ENCODE data around the gene ARFGEF2. TPM values are rescaled to one million over a fixed set of nuclear protein-coding genes. Genes with fewer than 3 reads are reported as not detected.

ARFGEF2 gene
- total RNA-seq, 1 donor from 2014 or later = 28.0 TPM

DNA sequence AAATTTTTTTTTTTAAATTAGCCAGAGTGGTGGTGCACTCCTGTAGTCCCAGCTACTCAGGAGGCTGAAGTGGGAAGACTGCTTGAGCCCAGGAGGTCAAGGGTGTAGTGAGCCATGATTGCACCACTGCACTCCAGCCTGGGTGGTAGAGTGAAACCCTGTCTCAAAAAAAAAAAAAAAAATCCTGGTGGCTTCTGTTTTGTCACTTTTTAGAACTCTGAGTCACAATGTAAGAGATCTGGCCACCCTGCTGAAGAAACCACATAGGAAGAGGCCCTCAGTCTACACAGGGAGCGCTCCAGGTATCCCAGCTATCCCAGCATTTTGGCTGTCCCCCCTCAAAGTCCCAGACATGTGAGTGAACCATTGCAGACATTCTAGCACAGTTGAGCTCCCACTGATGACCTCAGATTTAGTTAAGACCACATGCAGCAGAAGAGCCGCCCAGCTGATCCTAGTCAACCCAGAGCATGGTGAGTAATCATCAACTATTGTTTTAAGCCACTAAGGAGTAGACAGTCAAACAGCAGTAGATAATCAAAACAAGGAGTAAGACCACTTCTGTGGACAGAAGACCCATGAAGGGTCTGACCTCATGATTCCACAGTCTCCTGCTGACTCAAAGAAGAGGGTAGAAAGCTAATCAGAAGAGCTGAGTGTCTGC, 12.7 kb upstream of the ARFGEF2 start:
- Mint-ChIP-seq H3K36me3 (ENCODE audit: low read depth) (no peaks in the 10 kb centered on the region), H3K27me3 (peaks cover 6% of the 10 kb centered on the region), H3K4me3 (no peak overlapping the region), H3K27ac (peak overlapping the region; percentile 74), H3K4me1 (peaks cover 9% of the 10 kb centered on the region), H3K9me3 (no peaks in the 10 kb centered on the region)
- no peak for DNase-seq
- intact Hi-C loops (cut with micrococcal nuclease) = loop anchor here (2.0 to 5.0 kb wide), 2 partner anchors 81 to 124 kb away; partner anchors contain the start of gene PREX1

DNA sequence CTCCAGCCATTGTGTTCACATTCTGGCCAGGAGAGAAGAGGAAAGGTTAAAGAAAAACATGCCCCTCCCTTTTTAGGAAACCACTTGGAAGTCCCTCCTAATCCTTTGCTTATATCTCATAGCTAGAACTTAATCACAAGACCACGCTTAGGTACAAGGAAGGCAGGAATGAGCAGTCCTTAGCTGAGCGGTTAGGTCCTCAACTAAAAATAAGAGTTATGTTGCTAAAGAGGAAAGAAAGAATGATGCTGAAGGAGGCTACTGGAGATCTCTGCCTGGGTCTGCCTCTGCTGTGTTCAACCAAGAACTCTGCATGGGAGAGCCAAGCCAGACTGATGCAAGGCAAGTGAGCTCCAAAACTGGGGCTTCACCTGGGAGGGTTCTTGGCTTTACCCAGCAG, 11.6 kb upstream of the ARFGEF2 start:
- Mint-ChIP-seq H3K4me1 (peaks cover 5% of the 10 kb centered on the region), H3K4me3 (no peak overlapping the region), H3K27me3 (peaks cover 7% of the 10 kb centered on the region), H3K27ac (peak overlapping the region; percentile 37), H3K9me3 (no peaks in the 10 kb centered on the region), H3K36me3 (ENCODE audit: low read depth) (no peaks in the 10 kb centered on the region)
- intact Hi-C loops (cut with micrococcal nuclease) = loop anchor here (2.0 to 5.0 kb wide), 2 partner anchors 83 to 125 kb away; partner anchors contain the start of gene PREX1
- no peak for DNase-seq

DNA sequence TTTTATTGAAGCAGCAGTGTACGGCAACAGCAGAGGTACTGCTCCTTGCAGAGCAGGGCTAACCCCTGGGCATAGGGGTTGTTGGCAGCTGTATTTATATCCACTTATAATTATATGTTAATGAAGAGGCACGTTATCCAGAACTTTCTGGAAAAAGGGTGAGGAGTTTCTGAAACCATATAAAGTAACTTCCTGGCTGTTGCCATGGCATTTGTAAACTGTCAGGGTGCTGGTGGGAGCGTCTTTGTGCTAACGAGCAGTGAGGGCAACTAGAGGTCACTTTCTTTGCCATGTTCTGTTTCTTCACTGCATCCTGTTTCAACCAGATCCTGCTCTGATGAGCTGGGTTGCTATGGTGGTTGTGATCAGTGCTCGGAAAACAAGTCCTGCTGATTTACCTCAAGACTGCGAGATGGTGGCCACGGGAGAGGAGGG, 11.1 kb upstream of the ARFGEF2 start:
- Mint-ChIP-seq H3K36me3 (ENCODE audit: low read depth) (no peaks in the 10 kb centered on the region), H3K9me3 (no peaks in the 10 kb centered on the region), H3K27me3 (peaks cover 7% of the 10 kb centered on the region), H3K4me3 (no peak overlapping the region), H3K27ac (no peak overlapping the region), H3K4me1 (peaks cover 2% of the 10 kb centered on the region)
- intact Hi-C loops (cut with micrococcal nuclease) = no loop called here
- no peak for DNase-seq

DNA sequence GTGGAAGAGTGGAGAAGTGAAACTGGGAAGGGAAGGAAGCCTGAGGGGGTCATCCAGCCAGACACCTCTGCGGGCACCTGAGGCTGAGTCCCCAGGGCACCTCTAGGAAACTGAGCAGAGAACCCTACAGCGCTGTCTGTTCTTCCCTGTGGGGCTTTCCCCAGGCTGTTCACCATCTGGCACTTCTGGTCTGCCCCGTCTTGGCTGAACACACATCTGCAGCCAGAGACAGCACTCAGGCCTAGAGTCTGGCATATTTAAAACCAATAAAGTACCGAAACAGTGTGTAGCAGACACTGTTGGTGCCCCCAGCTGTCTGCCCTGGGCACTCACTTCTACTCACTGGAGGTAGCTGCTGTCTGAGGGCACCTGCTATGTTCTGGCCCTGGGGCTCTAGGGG, 9.4 kb upstream of the ARFGEF2 start:
- Mint-ChIP-seq H3K4me1 (peaks cover 2% of the 10 kb centered on the region), H3K9me3 (no peaks in the 10 kb centered on the region), H3K4me3 (no peak overlapping the region), H3K27ac (no peak overlapping the region), H3K36me3 (ENCODE audit: low read depth) (no peaks in the 10 kb centered on the region), H3K27me3 (peaks cover 11% of the 10 kb centered on the region)
- intact Hi-C loops (cut with micrococcal nuclease) = no loop called here
- DNase-seq = no peak

DNA sequence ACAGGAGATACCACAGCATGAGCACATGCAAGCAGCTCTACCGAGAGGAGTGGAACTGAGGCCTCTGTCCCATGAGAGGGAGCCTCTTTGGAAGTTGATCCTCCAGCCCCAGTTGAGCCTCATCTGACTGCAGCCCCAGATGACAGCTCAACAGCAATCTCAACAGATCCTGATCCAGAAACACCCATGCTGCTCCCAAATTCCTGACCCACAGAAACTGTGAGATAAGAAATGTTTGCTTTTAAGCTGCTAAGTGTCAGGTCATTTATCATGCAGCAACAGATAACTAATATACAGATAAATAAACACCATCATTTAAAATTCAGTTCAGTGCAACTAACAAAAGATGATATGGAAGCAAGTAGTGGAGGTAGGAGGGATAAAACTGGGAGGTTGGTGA, 4.8 kb upstream of the ARFGEF2 start:
- peaks cover 3% of the 10 kb centered on the region for H3K36me3 Mint-ChIP-seq (ENCODE audit: low read depth)
- no peak for DNase-seq
- intact Hi-C loops (cut with micrococcal nuclease) = no loop called here
- no peaks in the 10 kb centered on the region for H3K9me3 Mint-ChIP-seq
- H3K27me3 Mint-ChIP-seq = peaks cover 10% of the 10 kb centered on the region
- H3K4me1 Mint-ChIP-seq = peaks cover 14% of the 10 kb centered on the region
- no peak overlapping the region for H3K4me3 Mint-ChIP-seq
- H3K27ac Mint-ChIP-seq = no peak overlapping the region

DNA sequence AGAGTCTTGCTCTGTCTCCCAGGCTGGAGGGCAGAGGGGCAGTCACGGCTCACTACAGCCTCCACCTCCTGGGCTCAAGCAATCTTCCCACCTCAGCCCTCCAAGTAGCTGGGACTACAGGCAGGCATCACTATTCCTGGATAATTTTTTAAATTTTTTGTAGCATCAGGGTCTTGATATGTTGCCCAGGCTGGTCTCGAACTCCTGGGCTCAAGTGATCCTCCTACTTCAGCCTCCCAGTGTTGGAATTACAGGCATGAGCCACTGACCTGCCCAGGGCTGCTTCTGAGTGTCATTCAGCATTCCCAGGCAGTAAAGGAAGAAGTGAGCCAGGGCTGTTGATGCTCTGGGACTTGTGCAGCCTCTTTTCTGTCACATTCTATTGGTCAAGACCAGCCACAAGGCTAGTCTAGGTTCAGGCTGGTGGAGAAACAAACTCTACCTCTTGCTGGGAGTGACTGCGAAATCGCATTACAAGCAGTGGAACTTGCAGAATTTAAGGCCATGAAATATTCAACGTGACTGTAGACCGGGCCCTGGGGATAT, 2.1 kb upstream of the ARFGEF2 start:
- Mint-ChIP-seq H3K4me3 (no peak overlapping the region), H3K4me1 (peaks cover 34% of the 10 kb centered on the region), H3K9me3 (no peaks in the 10 kb centered on the region), H3K27ac (no peak overlapping the region), H3K27me3 (peaks cover 4% of the 10 kb centered on the region), H3K36me3 (ENCODE audit: low read depth) (peaks cover 3% of the 10 kb centered on the region)
- intact Hi-C loops (cut with micrococcal nuclease) = no loop called here
- no peak for DNase-seq

DNA sequence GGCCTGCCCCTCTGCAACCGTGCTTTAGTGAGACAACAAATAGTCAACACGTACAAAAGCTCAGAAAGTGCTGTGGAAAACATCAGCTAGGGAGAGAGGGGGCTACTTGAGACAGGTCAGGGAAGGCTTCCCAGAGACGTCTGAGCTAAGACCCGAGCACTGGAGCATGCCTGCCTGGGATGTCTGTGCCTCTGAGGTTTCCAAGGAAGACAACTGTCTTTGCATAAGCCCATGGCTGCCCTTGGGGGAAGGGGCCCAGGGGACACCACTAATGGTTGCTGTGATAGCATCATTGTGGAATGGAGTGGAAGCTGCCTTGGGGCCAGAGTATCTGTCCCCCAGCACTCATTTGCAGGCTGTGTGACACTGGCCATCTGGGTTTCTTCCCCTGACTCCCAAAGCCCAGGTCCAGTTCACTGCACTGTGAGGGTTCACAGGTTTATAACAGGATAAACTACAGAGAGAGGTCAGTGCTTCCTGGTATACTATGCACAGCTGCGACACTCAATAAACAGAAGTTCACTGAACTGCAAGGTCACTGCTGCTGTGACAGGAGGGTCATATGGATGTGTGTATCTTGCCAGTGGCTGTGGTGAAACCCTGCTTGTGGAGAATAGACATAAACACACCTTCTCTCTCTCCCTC, 1.5 kb upstream of the ARFGEF2 start:
- peaks cover 4% of the 10 kb centered on the region for H3K27me3 Mint-ChIP-seq
- DNase-seq = no peak
- peak overlapping the region; percentile 93 for H3K4me3 Mint-ChIP-seq
- peak overlapping the region; percentile 97 for H3K27ac Mint-ChIP-seq
- intact Hi-C loops (cut with micrococcal nuclease) = loop anchor here (5.0 kb wide), 3 partner anchors 73 to 1423 kb away; partner anchors contain the start of gene PREX1
- H3K9me3 Mint-ChIP-seq = no peaks in the 10 kb centered on the region
- H3K4me1 Mint-ChIP-seq = peaks cover 37% of the 10 kb centered on the region
- peaks cover 3% of the 10 kb centered on the region for H3K36me3 Mint-ChIP-seq (ENCODE audit: low read depth)

DNA sequence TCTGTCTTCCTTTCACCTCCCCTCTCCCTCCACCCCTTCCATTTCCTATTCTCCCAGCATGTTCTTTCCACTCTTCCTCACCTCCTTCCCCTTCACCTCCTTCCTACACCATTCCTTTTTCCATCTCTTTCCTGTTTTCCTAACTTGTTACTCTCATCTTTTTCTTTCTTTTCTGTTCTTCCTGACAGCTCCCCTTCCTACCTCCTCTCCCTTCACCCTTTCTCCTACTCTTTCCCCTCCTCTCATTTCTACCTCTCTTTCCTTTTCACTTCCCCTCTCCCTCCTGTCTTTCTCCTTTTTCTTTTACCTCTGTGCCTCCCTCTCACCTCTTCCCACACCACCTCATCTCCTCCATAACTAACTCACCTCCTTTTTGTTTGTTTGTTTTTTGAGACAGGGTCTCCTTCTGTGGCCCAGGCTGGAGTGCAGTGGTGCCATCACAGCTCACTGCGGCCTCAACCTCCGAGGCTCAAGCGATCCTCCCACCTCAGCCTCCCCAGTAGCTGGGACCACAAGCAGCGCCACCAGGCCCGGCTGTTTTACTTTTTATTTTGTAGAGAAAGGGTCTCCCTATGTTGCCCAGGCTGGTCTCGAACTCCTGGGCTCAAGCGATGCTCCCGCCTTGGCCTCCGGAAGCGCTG, 864 bp upstream of the ARFGEF2 start:
- intact Hi-C loops (cut with micrococcal nuclease) = loop anchor here (1.0 to 5.0 kb wide), 4 partner anchors 73 to 1423 kb away; partner anchors contain the start of genes CSE1L and PREX1
- no peak for DNase-seq
- peaks cover 37% of the 10 kb centered on the region for H3K4me1 Mint-ChIP-seq

DNA sequence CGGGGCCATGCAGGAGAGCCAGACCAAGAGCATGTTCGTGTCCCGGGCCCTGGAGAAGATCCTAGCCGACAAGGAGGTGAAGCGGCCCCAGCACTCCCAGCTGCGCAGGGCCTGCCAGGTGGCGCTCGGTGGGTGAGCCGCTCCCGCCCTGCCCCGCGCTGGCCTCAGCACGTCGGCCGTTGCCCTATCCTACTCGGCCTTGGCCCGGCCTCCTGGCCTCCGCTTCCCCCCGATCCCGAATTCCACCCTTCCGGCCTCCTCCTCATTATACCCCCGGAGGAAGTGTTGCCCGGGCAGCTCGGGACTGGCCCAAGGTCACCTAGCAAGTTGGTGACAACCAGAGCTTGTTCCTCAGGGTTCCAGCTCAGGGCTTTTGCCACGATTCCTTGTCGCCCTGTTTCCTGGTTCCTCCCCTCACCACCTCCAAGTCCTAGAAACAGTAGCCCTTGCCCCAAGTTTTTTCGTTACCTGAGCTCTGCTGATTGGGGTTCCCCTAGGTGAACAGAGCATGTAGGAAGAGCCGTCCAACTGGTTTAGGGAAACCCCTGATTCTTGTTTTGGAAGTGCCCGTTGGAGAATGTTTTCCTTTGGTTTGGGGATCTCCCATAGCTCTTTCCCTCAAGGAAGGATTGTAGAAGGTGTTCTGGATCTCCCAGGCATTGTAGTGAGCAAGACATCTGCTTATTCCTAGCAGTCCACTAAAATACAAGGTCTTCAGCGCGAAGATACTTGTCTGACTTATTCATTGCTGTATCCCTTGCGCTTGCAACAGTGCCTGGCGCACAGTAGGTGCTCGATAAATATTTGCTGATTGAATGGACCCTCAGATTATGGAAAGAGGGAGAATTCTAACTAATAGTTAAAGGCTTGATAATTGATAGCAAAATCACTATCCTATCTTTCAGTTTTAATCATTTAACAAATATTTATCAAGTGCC, 641 bp downstream of the ARFGEF2 start:
- intact Hi-C loops (cut with micrococcal nuclease) = loop anchor here (1.0 to 5.0 kb wide), 4 partner anchors 75 to 1425 kb away; partner anchors contain the start of genes CSE1L and PREX1
- peak overlapping the region; percentile 95 for H3K4me3 Mint-ChIP-seq
- H3K9me3 Mint-ChIP-seq = no peaks in the 10 kb centered on the region
- H3K27me3 Mint-ChIP-seq = no peaks in the 10 kb centered on the region
- no peak for DNase-seq
- H3K4me1 Mint-ChIP-seq = peaks cover 42% of the 10 kb centered on the region
- H3K36me3 Mint-ChIP-seq (ENCODE audit: low read depth) = peaks cover 4% of the 10 kb centered on the region
- peak overlapping the region; percentile 91 for H3K27ac Mint-ChIP-seq

More for the DNA sequence above, 864 bp upstream of the ARFGEF2 start:
- Mint-ChIP-seq H3K9me3 (no peaks in the 10 kb centered on the region), H3K27me3 (peaks cover 4% of the 10 kb centered on the region), H3K27ac (peak overlapping the region; percentile 97), H3K4me3 (peak overlapping the region; percentile 93), H3K36me3 (ENCODE audit: low read depth) (peaks cover 3% of the 10 kb centered on the region)

DNA sequence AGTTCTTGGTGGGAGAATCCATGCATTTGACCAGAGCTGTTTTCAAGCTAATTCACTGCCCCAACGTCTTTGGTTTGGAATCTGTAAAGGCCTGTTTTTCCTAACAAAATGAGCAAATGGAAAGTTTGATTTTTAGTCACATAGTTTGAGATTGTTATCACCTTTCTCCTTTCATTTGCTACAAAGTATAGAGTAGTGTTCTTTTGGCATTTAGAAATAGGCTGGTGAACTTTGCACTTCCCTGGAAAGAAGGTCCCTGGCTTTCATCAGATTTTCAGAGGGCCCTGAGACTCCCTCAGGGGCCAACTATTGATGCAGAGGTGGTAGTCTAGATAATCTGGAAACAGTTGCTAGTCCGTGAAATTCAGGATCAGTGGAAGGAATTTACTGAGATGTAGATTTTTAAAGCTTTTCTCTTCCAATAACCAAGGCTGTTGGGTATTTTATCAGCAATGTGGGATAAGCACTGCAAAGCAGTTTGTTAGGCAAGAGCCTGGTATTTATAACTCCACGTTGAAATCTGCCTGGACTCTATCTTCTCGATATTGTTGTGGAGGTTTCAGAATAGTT, 1.7 kb downstream of the ARFGEF2 start:
- intact Hi-C loops (cut with micrococcal nuclease) = loop anchor here (5.0 kb wide), 3 partner anchors 76 to 1426 kb away; partner anchors contain the start of gene PREX1
- Mint-ChIP-seq H3K27me3 (no peaks in the 10 kb centered on the region), H3K36me3 (ENCODE audit: low read depth) (peaks cover 4% of the 10 kb centered on the region), H3K9me3 (no peaks in the 10 kb centered on the region), H3K27ac (peak overlapping the region; percentile 35), H3K4me3 (peak overlapping the region; percentile 42), H3K4me1 (peaks cover 42% of the 10 kb centered on the region)
- no peak for DNase-seq

DNA sequence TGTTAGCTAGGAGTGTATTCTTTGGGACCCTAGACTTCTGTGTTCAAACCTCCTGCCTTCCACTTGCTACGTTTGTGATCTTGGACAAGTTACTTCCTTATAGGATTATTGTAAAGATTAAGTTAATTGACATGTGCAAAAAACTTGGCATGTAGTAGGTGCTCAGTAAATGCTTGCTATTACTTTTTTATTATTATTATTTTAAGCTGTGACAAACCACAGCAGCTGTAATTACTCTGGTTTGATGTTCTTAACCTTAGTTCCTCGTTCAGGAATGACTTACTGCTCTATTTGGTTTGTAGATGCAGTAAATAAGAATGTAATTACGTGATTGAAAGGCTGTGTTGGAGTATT, 3.2 kb downstream of the ARFGEF2 start:
- H3K27ac Mint-ChIP-seq = no peak overlapping the region
- H3K4me1 Mint-ChIP-seq = peaks cover 40% of the 10 kb centered on the region
- no peak for DNase-seq
- intact Hi-C loops (cut with micrococcal nuclease) = loop anchor here (5.0 kb wide), 3 partner anchors 77 to 1427 kb away; partner anchors contain the start of gene PREX1
- H3K4me3 Mint-ChIP-seq = no peak overlapping the region
- no peaks in the 10 kb centered on the region for H3K9me3 Mint-ChIP-seq
- peaks cover 4% of the 10 kb centered on the region for H3K36me3 Mint-ChIP-seq (ENCODE audit: low read depth)
- no peaks in the 10 kb centered on the region for H3K27me3 Mint-ChIP-seq

DNA sequence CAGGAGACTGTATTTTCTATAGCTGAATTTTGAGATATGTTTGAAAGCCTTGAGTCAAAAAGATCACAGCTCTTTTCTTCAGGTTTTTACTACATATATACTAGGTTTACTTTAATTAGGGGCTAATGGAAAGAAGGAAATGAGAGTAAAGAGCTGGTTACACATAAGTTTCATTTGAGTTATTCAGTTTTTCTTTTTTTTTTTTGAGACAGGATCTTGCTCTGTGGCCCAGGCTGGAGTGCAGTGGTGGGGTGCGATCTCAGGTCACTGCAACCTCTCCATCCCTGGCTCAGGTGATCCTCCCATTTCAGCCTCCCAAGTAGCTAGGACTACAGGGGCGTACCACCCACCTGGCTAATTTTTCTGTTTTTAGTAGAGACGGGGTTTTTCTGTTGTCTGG, 4.8 kb downstream of the ARFGEF2 start:
- no peak for DNase-seq
- H3K36me3 Mint-ChIP-seq (ENCODE audit: low read depth) = peaks cover 2% of the 10 kb centered on the region
- H3K4me3 Mint-ChIP-seq = no peak overlapping the region
- H3K4me1 Mint-ChIP-seq = peaks cover 29% of the 10 kb centered on the region
- H3K9me3 Mint-ChIP-seq = no peaks in the 10 kb centered on the region
- intact Hi-C loops (cut with micrococcal nuclease) = no loop called here
- H3K27me3 Mint-ChIP-seq = no peaks in the 10 kb centered on the region
- no peak overlapping the region for H3K27ac Mint-ChIP-seq

DNA sequence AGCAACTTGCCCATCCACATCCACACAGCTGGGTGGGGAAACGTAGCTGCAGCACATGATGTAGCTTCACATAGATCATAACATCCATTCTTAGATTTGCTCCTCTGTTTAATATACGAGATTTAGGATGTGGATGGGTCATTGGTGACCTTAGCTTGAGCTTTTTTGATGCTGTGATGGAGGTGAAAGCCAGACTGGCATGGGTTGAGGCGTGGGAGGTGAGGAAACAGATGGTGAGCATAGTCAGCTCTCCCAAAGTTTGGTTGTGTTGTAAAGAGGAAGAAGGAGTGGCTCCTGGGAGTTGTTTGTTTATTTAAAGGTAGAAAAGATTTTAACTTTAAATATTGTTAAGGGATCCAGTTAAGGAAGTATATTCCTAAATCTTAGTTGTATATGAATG, 5.3 kb downstream of the ARFGEF2 start:
- H3K36me3 Mint-ChIP-seq (ENCODE audit: low read depth) = peaks cover 2% of the 10 kb centered on the region
- H3K9me3 Mint-ChIP-seq = no peaks in the 10 kb centered on the region
- no peak for DNase-seq
- intact Hi-C loops (cut with micrococcal nuclease) = no loop called here
- H3K4me3 Mint-ChIP-seq = no peak overlapping the region
- H3K27ac Mint-ChIP-seq = no peak overlapping the region
- no peaks in the 10 kb centered on the region for H3K27me3 Mint-ChIP-seq
- peaks cover 28% of the 10 kb centered on the region for H3K4me1 Mint-ChIP-seq

All from activated CD4-positive, alpha-beta T cell treated with anti-CD3 and anti-CD28 coated beads, Interleukin-2, amount 10 ng/mL, durations not matched to agents 24 days and 14 days (primary cell).